IMR-90 (cell line): ENCODE measurements around the gene HVCN1. TPM values are rescaled to one million over a fixed set of nuclear protein-coding genes. Genes with fewer than 3 reads are reported as not detected.

ENCODE experiments used
- ATAC-seq: fragments of 200-7000 bp; cut with Tn5 transposase; 2 replicates; pipeline ENCODE4 v1.9.1; 2020; ENCODE audit warnings: low read depth, mild to moderate bottlenecking, moderate library complexity
- BruUV-seq: library from RNA; stranded (reverse); fragments of 400-500 nt; replicated peaks from 2 replicates; lab custom pipeline; 2021; lab: Mats Ljungman, UMichigan
- CTCF ChIA-PET: fragments of 300-600 bp; formaldehyde crosslinking; extraction: SDS; loops from one replicate; lab custom pipeline; 2021; ENCODE audit warnings: antibody characterized with exemption; lab: Yijun Ruan, JAX
- POLR2A ChIA-PET: fragments of 300-600 bp; sonication (Branson Sonifier 250); formaldehyde crosslinking; loops from one replicate; lab custom pipeline; 2022; ENCODE audit warnings: antibody characterized with exemption; ENCODE audit not compliant: unreplicated experiment; lab: Charles Lee
- DNase-seq: peaks from one replicate; pipeline ENCODE4 v3.0.0; 2013
- H2AFZ ChIP-seq: replicated peaks from 2 replicates; pipeline ENCODE3; 2013; ENCODE audit warnings: low read length, mild to moderate bottlenecking; ENCODE audit not compliant: poor library complexity
- H2AK5ac ChIP-seq: 2 replicates; pipeline ENCODE4 v1.6.1; 2013; ENCODE audit warnings: low read depth, low read length, inconsistent platforms
- H2AK9ac ChIP-seq: replicated peaks from 2 replicates; pipeline ENCODE3; 2013; ENCODE audit warnings: mild to moderate bottlenecking, low read depth, low read length, moderate library complexity; ENCODE audit not compliant: poor library complexity
- H2BK120ac ChIP-seq: 2 replicates; pipeline ENCODE4 v1.6.1; 2013; ENCODE audit warnings: low read depth, low read length, inconsistent platforms
- H2BK15ac ChIP-seq: 3 replicates; pipeline ENCODE4 v1.6.1; 2013; ENCODE audit warnings: low read depth, low read length, inconsistent platforms
- H2BK20ac ChIP-seq: 2 replicates; pipeline ENCODE4 v1.6.1; 2013; ENCODE audit warnings: low read depth, mild to moderate bottlenecking, inconsistent platforms, low read length, moderate library complexity
- H2BK5ac ChIP-seq: 2 replicates; pipeline ENCODE4 v1.6.1; 2013; ENCODE audit warnings: mild to moderate bottlenecking, low read depth, low read length, inconsistent platforms; ENCODE audit not compliant: poor library complexity, severe bottlenecking
- H3K14ac ChIP-seq: replicated peaks from 2 replicates; pipeline ENCODE4 v1.6.1; 2013; ENCODE audit warnings: low read depth, low read length, inconsistent platforms
- H3K18ac ChIP-seq: 2 replicates; pipeline ENCODE4 v1.6.1; 2013; ENCODE audit warnings: low read depth, low read length, control low read depth
- H3K23ac ChIP-seq: 2 replicates; pipeline ENCODE4 v1.6.1; 2013; ENCODE audit warnings: low read depth, low read length, inconsistent platforms
- H3K27ac ChIP-seq: 2 replicates; pipeline ENCODE4 v1.5.1; 2013; ENCODE audit warnings: mild to moderate bottlenecking, control low read depth, low read length; ENCODE audit not compliant: insufficient read depth
- H3K27me3 ChIP-seq: 2 replicates; pipeline ENCODE4 v1.6.1; 2013; ENCODE audit warnings: low read length; ENCODE audit not compliant: control insufficient read depth, insufficient read depth
- H3K36me3 ChIP-seq: 2 replicates; pipeline ENCODE4 v1.6.1; 2013; ENCODE audit warnings: low read length, mixed read lengths; ENCODE audit not compliant: control insufficient read depth, insufficient read depth
- H3K4ac ChIP-seq: 2 replicates; pipeline ENCODE4 v1.6.1; 2013; ENCODE audit warnings: low read depth, low read length, inconsistent platforms
- H3K4me1 ChIP-seq: 2 replicates; pipeline ENCODE4 v1.6.1; 2013; ENCODE audit warnings: low read length, mixed read lengths; ENCODE audit not compliant: control insufficient read depth, insufficient read depth
- H3K4me2 ChIP-seq: 2 replicates; pipeline ENCODE4 v1.6.1; 2013; ENCODE audit warnings: low read depth, mild to moderate bottlenecking, control low read depth, low read length, moderate library complexity
- H3K4me3 ChIP-seq: 2 replicates; pipeline ENCODE4 v1.5.1; 2013; ENCODE audit warnings: low read depth, mild to moderate bottlenecking, control low read depth, low read length, moderate library complexity; ENCODE audit not compliant: insufficient read depth
- H3K56ac ChIP-seq: 2 replicates; pipeline ENCODE4 v1.6.1; 2013; ENCODE audit warnings: low read length, inconsistent platforms; ENCODE audit not compliant: insufficient read depth; ENCODE audit errors: extremely low read depth
- H3K79me1 ChIP-seq, 2 experiments: 2 replicates each; pipeline ENCODE4 v1.6.1; 2013; ENCODE audit warnings: low read length in 2 of 2, inconsistent platforms in 1 of 2, low read depth in 1 of 2
- H3K9ac ChIP-seq: 2 replicates; pipeline ENCODE4 v1.6.1; 2013; ENCODE audit warnings: low read depth, low read length, control low read depth
- H3K9me1 ChIP-seq: 2 replicates; pipeline ENCODE4 v1.6.1; 2013; ENCODE audit warnings: low read length, inconsistent platforms; ENCODE audit not compliant: insufficient read depth
- H3K9me3 ChIP-seq: 2 replicates; pipeline ENCODE4 v1.6.1; 2013; ENCODE audit warnings: low read length; ENCODE audit not compliant: control insufficient read depth, insufficient read depth
- H4K20me1 ChIP-seq: 2 replicates; pipeline ENCODE4 v1.6.1; 2013; ENCODE audit warnings: low read length, inconsistent platforms; ENCODE audit not compliant: insufficient read depth
- H4K5ac ChIP-seq: 2 replicates; pipeline ENCODE4 v1.6.1; 2013; ENCODE audit warnings: mild to moderate bottlenecking, low read depth, low read length, control low read depth
- H4K8ac ChIP-seq, 2 experiments: 2 replicates each; pipeline ENCODE4 v1.6.1; 2013; ENCODE audit warnings: low read depth in 2 of 2, low read length in 2 of 2, control low read depth in 1 of 2, inconsistent platforms in 1 of 2
- H4K91ac ChIP-seq: 2 replicates; pipeline ENCODE4 v1.6.1; 2013; ENCODE audit warnings: low read depth, low read length, inconsistent platforms; ENCODE audit not compliant: insufficient read depth
- CHD1 ChIP-seq: IDR thresholded peaks from 2 replicates; pipeline ENCODE4 v1.6.1; 2012; ENCODE audit warnings: low read depth, low read length, improper control_type of control experiment
- ELK1 ChIP-seq: fragments of 150-350 bp; IDR thresholded peaks from 2 replicates; pipeline ENCODE4 v1.6.1; 2016; ENCODE audit warnings: low read depth, mild to moderate bottlenecking, low read length, moderate library complexity, borderline replicate concordance
- FOS ChIP-seq: fragments of 150-350 bp; IDR thresholded peaks from 2 replicates; pipeline ENCODE4 v1.6.1; 2016; ENCODE audit warnings: low read depth, low read length
- MAZ ChIP-seq: IDR thresholded peaks from 2 replicates; pipeline ENCODE4 v1.6.1; 2012; ENCODE audit warnings: low read depth, mild to moderate bottlenecking, low read length, improper control_type of control experiment, moderate library complexity, borderline replicate concordance
- NFE2L2 ChIP-seq: fragments of 150-350 bp; IDR thresholded peaks from 2 replicates; pipeline ENCODE4 v1.6.1; 2016; ENCODE audit warnings: low read depth, mild to moderate bottlenecking, low read length
- POLR2A ChIP-seq: IDR thresholded peaks from 2 replicates; pipeline ENCODE4 v1.6.1; 2012; ENCODE audit warnings: mild to moderate bottlenecking, low read depth, low read length
- RCOR1 ChIP-seq: IDR thresholded peaks from 2 replicates; pipeline ENCODE4 v1.6.1; 2012; ENCODE audit warnings: mild to moderate bottlenecking, low read length, improper control_type of control experiment; ENCODE audit not compliant: insufficient replicate concordance
- SMC3 ChIP-seq: fragments of 150-350 bp; IDR thresholded peaks from 2 replicates; pipeline ENCODE4 v1.6.1; 2016; ENCODE audit warnings: low read depth, mild to moderate bottlenecking, antibody characterized with exemption, low read length, moderate library complexity
- WGBS, 2 experiments: methylation state at CpG; one replicate each; pipeline versions ENCODE4 v1.1.5 to v1.1.7; 2013; ENCODE audit warnings: missing lambda C conversion rate in 2 of 2; ENCODE audit not compliant: insufficient read length in 1 of 2; ENCODE audit errors: extremely low coverage in 2 of 2; 5-methylcytosine and 5-hydroxymethylcytosine counted together
- dilution Hi-C: fragments of 300-500 bp; cut with HindIII; formaldehyde crosslinking; loops from one replicate; pipeline ENCODE4 v1.14.3; 2018; ENCODE audit warnings: low sequenced_read_pairs; ENCODE audit not compliant: unreplicated experiment
- in situ Hi-C: fragments of 300-500 bp; cut with MboI; formaldehyde crosslinking; loops from 3 replicates; pipeline ENCODE4 v1.14.3; 2019; ENCODE audit warnings: low sequenced_read_pairs, inconsistent platforms, mixed read lengths
- intact Hi-C: fragments of 100-400 bp; cut with micrococcal nuclease; formaldehyde crosslinking; loops from 2 replicates; pipeline ENCODE4 v1.10.0; 2022
- polyA plus RNA-seq, 3 experiments: library from polyadenylated mRNA; depleted of rRNA; stranded (reverse); fragments of >200 nt; gene quantifications; 2 replicates each; pipeline ENCODE4 v1.2.3, GENCODE V29; 2012; ENCODE audit warnings: low replicate concordance in 1 of 3
- total RNA-seq: library from RNA; depleted of rRNA; stranded (reverse); fragments of >200 nt; gene quantifications from 2 replicates; pipeline ENCODE4 v1.2.3, GENCODE V29; 2012

Gene HVCN1
- total and polyA plus RNA-seq, 2 of the 4 experiments (the other 2 are of a cell fraction): 1.9 to 2.0 TPM

- Histone ChIP-seq H2AK9ac (no peak overlapping the region), H2BK15ac (no peak overlapping the region), H3K9me1 (no peaks in the 10 kb centered on the region), H3K4me1 (no peaks in the 10 kb centered on the region; the same call in 1 of the 2 replicates), H2AFZ (no peak overlapping the region), H3K23ac (no peak overlapping the region), H4K91ac (no peak overlapping the region), H3K27ac (no peak overlapping the region), H3K4me2 (no peak overlapping the region), H3K14ac (no peak overlapping the region), H2BK5ac (no peak overlapping the region), H2BK20ac (no peak overlapping the region), H2AK5ac (no peak overlapping the region), H3K18ac (no peak overlapping the region), H4K5ac (no peak overlapping the region), H3K9ac (no peak overlapping the region), H3K56ac (no peak overlapping the region), H3K4ac (no peak overlapping the region), H3K79me1 (no peaks in the 10 kb centered on the region), H4K20me1 (no peaks in the 10 kb centered on the region), H3K36me3 (no peaks in the 10 kb centered on the region), H3K9me3 (no peaks in the 10 kb centered on the region), H3K27me3 (no peaks in the 10 kb centered on the region), H4K8ac (no peak overlapping the region), H2BK120ac (no peak overlapping the region), H3K4me3 (no peak overlapping the region)
- ChIA-PET POLR2A (no interaction called here), CTCF (no interaction called here)
- BruUV-seq: no TSS peak
- TF ChIP-seq FOS (no peak), MAZ (no peak), POLR2A (no peak), SMC3 (no peak), NFE2L2 (no peak), RCOR1 (no peak), ELK1 (no peak), CHD1 (no peak)
- in situ Hi-C loops (no loop called here), intact Hi-C loops (no loop called here), dilution Hi-C loops (no loop called here)
- DNase-seq (no peak), ATAC-seq (no peak)
- 90% methylated on average over 6 of the region's 28 CpGs; no CpG with 5 or more reads in 1 of the 2 experiments for WGBS, 2 experiments
Observed at GRCh38 chr12:110699591-110700445, 10.9 kb upstream of the HVCN1 start.
